ENCODE data around the gene YWHAH. TPM values are rescaled to one million over a fixed set of nuclear protein-coding genes. Genes with fewer than 3 reads are reported as not detected.

YWHAH gene
- total RNA-seq, 2 donors from 2014 or later = 174 to 175 TPM

GRCh38 chr22:31952094-31952401, 7.7 kb downstream of the YWHAH start:
- Histone ChIP-seq H3K27ac (peak overlapping the region; percentile 78 to 91), H3K27me3 (replicated peaks; ENCODE audit: insufficient read depth) (no peaks in the 10 kb centered on the region), H3K36me3 (peaks cover 11% of the 10 kb centered on the region), H3K9me3 (no peaks in the 10 kb centered on the region), H3K4me3 (peak overlapping the region; percentile 33), H3K4me1 (ENCODE audit: control insufficient read depth in 1 of 2, low read depth in 2 of 2) (peaks cover 55 to 83% of the 10 kb centered on the region in 2 donors)
- no peak for TF ChIP-seq CTCF (IDR thresholded peaks at IDR 0.05)
- no peak for ATAC-seq (ENCODE audit: insufficient number of reproducible peaks, low FRiP score, low read depth)
- DNase-seq (ENCODE audit: low spot score) = no peak

GRCh38 chr22:31952472-31952871, 8.1 kb downstream of the YWHAH start:
- TF ChIP-seq CTCF (IDR thresholded peaks at IDR 0.05) = no peak
- DNase-seq (ENCODE audit: low spot score) (no peak), ATAC-seq (ENCODE audit: insufficient number of reproducible peaks, low FRiP score, low read depth) (peak; percentile 55)
- Histone ChIP-seq H3K4me3 (peak overlapping the region; percentile 33), H3K36me3 (peaks cover 13% of the 10 kb centered on the region), H3K27ac (peak overlapping the region; percentile 80 to 91), H3K4me1 (ENCODE audit: control insufficient read depth in 1 of 2, low read depth in 2 of 2) (peaks cover 50 to 79% of the 10 kb centered on the region in 2 donors), H3K27me3 (replicated peaks; ENCODE audit: insufficient read depth) (no peaks in the 10 kb centered on the region), H3K9me3 (no peaks in the 10 kb centered on the region)

GRCh38 chr22:31953261-31953660, 8.9 kb downstream of the YWHAH start:
- Histone ChIP-seq H3K9me3 (no peaks in the 10 kb centered on the region), H3K27me3 (replicated peaks; ENCODE audit: insufficient read depth) (no peaks in the 10 kb centered on the region), H3K36me3 (peaks cover 17% of the 10 kb centered on the region), H3K4me3 (no peak overlapping the region), H3K4me1 (ENCODE audit: control insufficient read depth in 1 of 2, low read depth in 2 of 2) (peaks cover 49 to 71% of the 10 kb centered on the region in 2 donors), H3K27ac (peak overlapping the region; percentile 80 to 91)
- no peak for TF ChIP-seq CTCF (IDR thresholded peaks at IDR 0.05)
- DNase-seq (ENCODE audit: low spot score) (no peak), ATAC-seq (ENCODE audit: insufficient number of reproducible peaks, low FRiP score, low read depth) (no peak)

- H3K27ac ChIP-seq = peak overlapping the region; percentile 80 to 91
- ATAC-seq (ENCODE audit: insufficient number of reproducible peaks, low FRiP score, low read depth) = peak; percentile 67
These were observed 10.5 kb downstream of the YWHAH start for GRCh38 chr22:31954535-31955523.

More at GRCh38 chr22:31954535-31955523, 10.5 kb downstream of the YWHAH start:
- TF ChIP-seq CTCF (IDR thresholded peaks at IDR 0.05) = no peak
- Histone ChIP-seq H3K36me3 (peaks cover 22% of the 10 kb centered on the region), H3K9me3 (no peaks in the 10 kb centered on the region), H3K4me1 (ENCODE audit: control insufficient read depth in 1 of 2, low read depth in 2 of 2) (peaks cover 49 to 58% of the 10 kb centered on the region in 2 donors), H3K4me3 (no peak overlapping the region), H3K27me3 (replicated peaks; ENCODE audit: insufficient read depth) (no peaks in the 10 kb centered on the region)
- no peak for DNase-seq (ENCODE audit: low spot score)

Data from thoracic aorta (tissue), 2 donors.